ENCODE measurements around the gene COQ10A. TPM values are rescaled to one million over a fixed set of nuclear protein-coding genes. Genes with fewer than 3 reads are reported as not detected.

Gene COQ10A
- total and polyA plus RNA-seq, 2 of the 13 experiments (the other 11 are each of a cell fraction or from before 2014, with no cell fraction given), result 21.0 to 37.3 TPM

DNA sequence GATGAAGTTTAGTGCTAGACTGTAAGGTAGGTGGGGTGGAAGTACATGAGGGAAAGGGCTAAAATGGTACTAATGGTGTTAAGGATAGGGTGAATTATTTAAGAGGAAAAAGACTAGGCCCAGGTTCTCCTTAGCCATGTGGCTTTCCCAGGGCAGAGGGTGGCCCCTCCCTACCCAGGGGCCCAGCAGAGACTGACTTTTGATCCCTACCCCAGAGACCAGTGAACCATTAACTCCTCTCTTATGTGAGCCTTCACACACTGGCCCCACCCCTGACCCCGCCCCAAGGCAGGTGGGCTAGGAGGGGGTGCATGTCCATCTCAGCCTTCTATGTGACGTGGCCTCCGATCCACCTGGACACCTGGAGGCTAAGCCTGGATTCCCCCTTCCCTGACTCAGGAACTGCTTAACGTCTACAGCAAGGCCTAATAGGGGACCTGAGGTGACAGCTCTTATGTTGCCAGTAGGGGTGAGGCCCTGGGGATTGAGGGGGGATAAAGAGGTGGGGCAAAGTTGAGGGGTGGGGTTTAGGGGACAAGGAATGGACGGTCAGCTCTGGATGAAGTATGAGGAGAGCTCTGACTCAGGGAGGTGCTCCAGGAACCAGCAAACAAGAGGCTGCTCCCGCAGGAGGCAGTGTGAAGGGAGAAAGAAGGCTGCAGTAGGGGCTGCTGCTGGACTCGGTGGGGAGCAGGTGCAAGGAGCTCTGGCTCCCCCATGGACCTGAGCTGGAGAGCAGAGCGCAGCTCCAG lies 36.1 kb upstream of the COQ10A start (continued):
- TF ChIP-seq, protein P1, sequence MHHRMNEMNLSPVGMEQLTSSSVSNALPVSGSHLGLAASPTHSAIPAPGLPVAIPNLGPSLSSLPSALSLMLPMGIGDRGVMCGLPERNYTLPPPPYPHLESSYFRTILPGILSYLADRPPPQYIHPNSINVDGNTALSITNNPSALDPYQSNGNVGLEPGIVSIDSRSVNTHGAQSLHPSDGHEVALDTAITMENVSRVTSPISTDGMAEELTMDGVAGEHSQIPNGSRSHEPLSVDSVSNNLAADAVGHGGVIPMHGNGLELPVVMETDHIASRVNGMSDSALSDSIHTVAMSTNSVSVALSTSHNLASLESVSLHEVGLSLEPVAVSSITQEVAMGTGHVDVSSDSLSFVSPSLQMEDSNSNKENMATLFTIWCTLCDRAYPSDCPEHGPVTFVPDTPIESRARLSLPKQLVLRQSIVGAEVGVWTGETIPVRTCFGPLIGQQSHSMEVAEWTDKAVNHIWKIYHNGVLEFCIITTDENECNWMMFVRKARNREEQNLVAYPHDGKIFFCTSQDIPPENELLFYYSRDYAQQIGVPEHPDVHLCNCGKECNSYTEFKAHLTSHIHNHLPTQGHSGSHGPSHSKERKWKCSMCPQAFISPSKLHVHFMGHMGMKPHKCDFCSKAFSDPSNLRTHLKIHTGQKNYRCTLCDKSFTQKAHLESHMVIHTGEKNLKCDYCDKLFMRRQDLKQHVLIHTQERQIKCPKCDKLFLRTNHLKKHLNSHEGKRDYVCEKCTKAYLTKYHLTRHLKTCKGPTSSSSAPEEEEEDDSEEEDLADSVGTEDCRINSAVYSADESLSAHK (CRISPR knock-in tag; IDR thresholded peaks at IDR 0.05; ENCODE audit: borderline replicate concordance), result no peak
- TF ChIP-seq, protein P2, sequence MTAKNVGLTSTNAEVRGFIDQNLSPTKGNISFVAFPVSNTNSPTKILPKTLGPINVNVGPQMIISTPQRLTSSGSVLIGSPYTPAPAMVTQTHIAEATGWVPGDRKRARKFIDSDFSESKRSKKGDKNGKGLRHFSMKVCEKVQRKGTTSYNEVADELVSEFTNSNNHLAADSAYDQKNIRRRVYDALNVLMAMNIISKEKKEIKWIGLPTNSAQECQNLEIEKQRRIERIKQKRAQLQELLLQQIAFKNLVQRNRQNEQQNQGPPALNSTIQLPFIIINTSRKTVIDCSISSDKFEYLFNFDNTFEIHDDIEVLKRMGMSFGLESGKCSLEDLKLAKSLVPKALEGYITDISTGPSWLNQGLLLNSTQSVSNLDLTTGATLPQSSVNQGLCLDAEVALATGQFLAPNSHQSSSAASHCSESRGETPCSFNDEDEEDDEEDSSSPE (CRISPR knock-in tag; IDR thresholded peaks at IDR 0.05), result no peak
- TF ChIP-seq ETV5 (CRISPR knock-in tag; IDR thresholded peaks at IDR 0.05; ENCODE audit: borderline replicate concordance), result no peak
- TF ChIP-seq ZNF17 (CRISPR knock-in tag; IDR thresholded peaks at IDR 0.05), result no peak
- TF ChIP-seq ZNF670 (CRISPR knock-in tag; IDR thresholded peaks at IDR 0.05; ENCODE audit: borderline replicate concordance), result peak; percentile 62; the same call in 1 of the 2 replicates
- TF ChIP-seq CBX5 (CRISPR knock-in tag; IDR thresholded peaks at IDR 0.05; ENCODE audit: borderline replicate concordance), result no peak
- TF ChIP-seq, protein P3, sequence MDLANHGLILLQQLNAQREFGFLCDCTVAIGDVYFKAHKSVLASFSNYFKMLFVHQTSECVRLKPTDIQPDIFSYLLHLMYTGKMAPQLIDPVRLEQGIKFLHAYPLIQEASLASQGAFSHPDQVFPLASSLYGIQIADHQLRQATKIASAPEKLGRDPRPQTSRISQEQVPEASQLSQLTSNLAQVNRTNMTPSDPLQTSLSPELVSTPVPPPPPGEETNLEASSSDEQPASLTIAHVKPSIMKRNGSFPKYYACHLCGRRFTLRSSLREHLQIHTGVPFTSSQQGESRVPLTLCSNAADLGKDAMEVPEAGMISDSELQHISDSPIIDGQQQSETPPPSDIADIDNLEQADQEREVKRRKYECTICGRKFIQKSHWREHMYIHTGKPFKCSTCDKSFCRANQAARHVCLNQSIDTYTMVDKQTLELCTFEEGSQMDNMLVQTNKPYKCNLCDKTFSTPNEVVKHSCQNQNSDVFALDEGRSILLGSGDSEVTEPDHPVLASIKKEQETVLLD (CRISPR knock-in tag; IDR thresholded peaks at IDR 0.05; ENCODE audit: low read depth), result no peak
- no peak for TF ChIP-seq LCORL (IDR thresholded peaks at IDR 0.05)
- TF ChIP-seq LCORL (CRISPR knock-in tag; IDR thresholded peaks at IDR 0.05), result peak; percentile 59; the same call in 1 of the 2 replicates
- TF ChIP-seq ZNF652 (CRISPR knock-in tag; IDR thresholded peaks at IDR 0.05; ENCODE audit: borderline replicate concordance, low read depth), result 0 out of 2 replicates have a peak, but pooled peaks have one; percentile 12
- no peak for TF ChIP-seq ZFP62 (CRISPR knock-in tag; IDR thresholded peaks at IDR 0.05)
- 0 out of 2 replicates have a peak, but pooled peaks have one; percentile 12 for TF ChIP-seq TGIF2 (CRISPR knock-in tag; IDR thresholded peaks at IDR 0.05)
- no peak for TF ChIP-seq ZNF775 (CRISPR knock-in tag; IDR thresholded peaks at IDR 0.05; ENCODE audit: borderline replicate concordance)
- no peak for TF ChIP-seq ZNF720 (CRISPR knock-in tag; IDR thresholded peaks at IDR 0.05)
- peak; percentile 28; the same call in 1 of the 2 replicates for TF ChIP-seq GATA4 (IDR thresholded peaks at IDR 0.05; ENCODE audit: borderline replicate concordance, low read depth)
- TF ChIP-seq, protein P4, sequence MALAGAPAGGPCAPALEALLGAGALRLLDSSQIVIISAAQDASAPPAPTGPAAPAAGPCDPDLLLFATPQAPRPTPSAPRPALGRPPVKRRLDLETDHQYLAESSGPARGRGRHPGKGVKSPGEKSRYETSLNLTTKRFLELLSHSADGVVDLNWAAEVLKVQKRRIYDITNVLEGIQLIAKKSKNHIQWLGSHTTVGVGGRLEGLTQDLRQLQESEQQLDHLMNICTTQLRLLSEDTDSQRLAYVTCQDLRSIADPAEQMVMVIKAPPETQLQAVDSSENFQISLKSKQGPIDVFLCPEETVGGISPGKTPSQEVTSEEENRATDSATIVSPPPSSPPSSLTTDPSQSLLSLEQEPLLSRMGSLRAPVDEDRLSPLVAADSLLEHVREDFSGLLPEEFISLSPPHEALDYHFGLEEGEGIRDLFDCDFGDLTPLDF (CRISPR knock-in tag; IDR thresholded peaks at IDR 0.05), result no peak
- TF ChIP-seq ZNF432 (CRISPR knock-in tag; IDR thresholded peaks at IDR 0.05; ENCODE audit: borderline replicate concordance), result no peak
- TF ChIP-seq ZNF891 (CRISPR knock-in tag; IDR thresholded peaks at IDR 0.05), result no peak
- peak; percentile 21 for TF ChIP-seq GATAD1 (CRISPR knock-in tag; IDR thresholded peaks at IDR 0.05)
- peak; percentile 17; the same call in 1 of the 2 replicates for TF ChIP-seq KMT2A (CRISPR knock-in tag; IDR thresholded peaks at IDR 0.05)
- peak; percentile 54; the same call in 1 of the 2 replicates for TF ChIP-seq KDM5B (CRISPR knock-in tag; IDR thresholded peaks at IDR 0.05; ENCODE audit: borderline replicate concordance)
- peak; percentile 48 for TF ChIP-seq HDAC1 (CRISPR knock-in tag; IDR thresholded peaks at IDR 0.05)
- no peak for TF ChIP-seq HNRNPLL (IDR thresholded peaks at IDR 0.05; ENCODE audit: low read depth, low read length, poor library complexity, severe bottlenecking)
- no peak for TF ChIP-seq ZBTB20 (CRISPR knock-in tag; IDR thresholded peaks at IDR 0.05; ENCODE audit: borderline replicate concordance, low read depth)

Data from HepG2 (cell line).